ENCODE results near the gene HNRNPA1.
"Not testable (repeated sequence)": the region's sequence is repeated elsewhere in the genome, so short reads cannot be mapped to it uniquely, and the experiment has no call there.

Gene HNRNPA1

GRCh38 chr12:54280468-54281260, at the start of gene HNRNPA1:
TSS of gene HNRNPA1 (plus strand) at chr12:54280726. CDS start at chr12:54280808, 82 bp downstream.
- peak; percentile 90 to 100 for DNase-seq

DNA sequence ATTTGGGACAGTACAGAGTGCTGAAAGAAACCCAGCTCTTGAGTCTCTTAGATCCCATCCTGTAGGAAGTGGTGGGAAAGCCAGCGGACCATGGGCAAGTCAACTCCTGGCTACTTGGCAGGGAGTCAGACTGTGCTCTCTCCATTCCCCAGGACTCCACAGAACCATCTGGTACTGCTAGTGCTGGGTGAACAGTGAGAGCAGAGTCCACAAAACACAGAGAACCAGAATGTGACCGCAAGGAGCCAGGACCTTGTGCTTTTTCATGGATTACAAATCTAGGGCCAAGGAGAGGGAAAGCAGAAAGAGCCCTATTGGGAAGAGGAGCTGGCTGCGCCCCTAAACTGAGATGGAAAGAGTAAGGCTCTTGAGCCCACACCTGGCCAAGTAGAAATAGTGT, 49.3 kb upstream of the HNRNPA1 start:
- DNase-seq, result not testable (repeated sequence)

DNA sequence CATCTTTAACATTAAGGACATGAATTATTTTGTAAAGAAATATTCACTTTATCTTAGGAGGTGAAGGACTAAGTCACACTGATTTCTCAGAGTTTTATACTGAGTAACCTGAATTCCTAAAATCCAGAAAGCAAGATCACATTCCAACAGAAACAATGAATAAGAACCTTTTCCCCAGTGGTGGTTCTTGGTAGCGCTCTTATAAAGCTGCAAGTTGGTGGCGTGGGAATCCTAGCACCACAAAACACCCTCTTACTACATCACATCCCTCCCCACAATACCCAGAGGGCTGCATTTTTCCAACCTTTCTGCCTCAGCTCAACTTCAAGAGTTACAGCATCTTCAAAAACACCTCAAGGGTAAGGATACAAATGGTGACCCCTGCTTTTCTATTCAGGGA, 47.7 kb upstream of the HNRNPA1 start:
- DNase-seq, result no peak

- DNase-seq, result no peak
These were observed 42.0 kb upstream of the HNRNPA1 start for GRCh38 chr12:54238531-54238930.

DNA sequence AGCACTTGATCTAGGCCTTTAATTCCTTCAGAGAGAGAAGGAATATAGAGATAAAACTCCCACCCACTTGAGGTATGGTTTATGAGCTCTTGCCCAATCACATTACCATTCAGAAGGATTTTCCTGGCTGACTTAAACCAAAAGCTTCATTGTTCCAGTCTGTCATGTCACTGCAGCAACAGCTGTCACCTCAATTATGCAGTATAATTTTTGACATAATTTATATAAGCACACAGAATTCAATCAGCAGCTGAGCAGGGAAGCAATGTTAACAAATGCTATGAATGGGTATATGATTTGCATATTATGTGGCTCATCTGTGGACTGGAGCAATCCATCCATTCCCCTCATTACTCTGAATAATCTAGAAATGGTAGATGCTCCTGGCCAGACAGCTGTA, 40.9 kb upstream of the HNRNPA1 start:
- no peak for DNase-seq

DNA sequence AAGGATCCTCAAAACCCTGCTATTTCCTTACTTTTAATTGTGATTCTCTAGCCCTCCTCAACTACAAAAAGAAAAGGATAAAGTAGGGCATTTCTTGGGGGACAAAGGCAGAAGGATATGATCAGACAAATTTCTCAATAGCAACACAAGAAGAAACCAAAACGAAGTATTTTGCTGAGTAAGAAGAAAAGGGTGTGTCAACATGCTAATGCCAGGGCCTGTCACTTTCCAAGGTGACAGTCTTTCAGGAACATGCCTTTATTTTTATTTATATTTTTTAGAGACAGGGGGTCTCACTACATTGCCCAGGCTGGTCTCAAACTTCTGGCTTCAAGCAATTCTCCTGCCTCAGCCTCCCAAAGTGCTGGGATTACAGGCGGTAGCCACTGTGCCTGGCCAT, 40.4 kb upstream of the HNRNPA1 start:
- DNase-seq, result no peak

DNA sequence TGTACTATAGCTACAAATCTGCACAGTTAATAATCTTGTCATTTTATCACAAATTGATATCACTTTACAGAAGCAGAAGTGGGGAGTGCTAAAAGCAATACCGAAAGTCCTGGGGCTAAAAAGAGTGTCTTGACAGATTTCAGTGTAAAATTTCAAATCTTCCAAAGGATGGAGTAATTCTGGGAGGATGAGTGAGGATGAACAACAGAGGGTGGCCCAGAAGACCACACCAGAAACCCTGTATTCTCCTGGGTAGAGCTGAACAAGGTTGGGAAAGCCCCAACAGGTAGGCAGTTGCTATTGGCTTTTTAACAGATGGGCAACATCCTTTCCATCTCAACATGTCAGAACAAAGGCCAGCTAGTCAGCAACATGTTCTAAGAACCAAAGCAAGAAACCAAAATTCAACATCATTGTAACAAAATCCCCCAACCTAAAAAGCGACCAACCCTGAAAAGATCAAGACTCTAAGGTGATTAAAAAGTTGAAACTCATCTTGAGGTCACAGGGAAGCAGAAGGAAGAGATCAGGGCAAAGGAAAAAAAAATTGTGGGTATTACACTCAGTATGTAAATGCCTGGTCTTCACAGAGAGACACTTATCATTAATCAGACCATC, 39.4 kb upstream of the HNRNPA1 start:
- no peak for DNase-seq

GRCh38 chr12:54246011-54246641, 34.4 kb upstream of the HNRNPA1 start:
- DNase-seq, result no peak

DNA sequence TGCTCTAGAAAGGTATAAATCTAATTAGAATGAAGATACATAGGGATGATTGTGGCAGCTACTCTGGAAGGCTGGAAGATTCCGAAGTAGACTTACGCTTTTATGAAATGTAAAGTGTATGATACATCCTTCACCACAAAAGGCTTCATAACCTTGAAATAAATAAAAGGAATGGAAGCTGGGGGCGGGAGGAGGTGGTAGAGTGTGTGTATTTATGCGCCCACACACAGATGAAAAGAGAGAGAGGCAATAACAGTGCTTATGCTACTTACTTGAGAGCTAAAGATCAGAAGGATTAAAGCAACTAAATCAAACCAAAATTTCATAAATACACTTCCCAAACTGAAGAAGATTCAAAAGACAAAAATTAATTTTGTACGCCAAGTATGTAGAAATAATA, 31.0 kb upstream of the HNRNPA1 start:
- no peak for DNase-seq

GRCh38 chr12:54251667-54252284, 28.8 kb upstream of the HNRNPA1 start:
- DNase-seq, result peak in 1 of 2 donors; percentile 38

DNA sequence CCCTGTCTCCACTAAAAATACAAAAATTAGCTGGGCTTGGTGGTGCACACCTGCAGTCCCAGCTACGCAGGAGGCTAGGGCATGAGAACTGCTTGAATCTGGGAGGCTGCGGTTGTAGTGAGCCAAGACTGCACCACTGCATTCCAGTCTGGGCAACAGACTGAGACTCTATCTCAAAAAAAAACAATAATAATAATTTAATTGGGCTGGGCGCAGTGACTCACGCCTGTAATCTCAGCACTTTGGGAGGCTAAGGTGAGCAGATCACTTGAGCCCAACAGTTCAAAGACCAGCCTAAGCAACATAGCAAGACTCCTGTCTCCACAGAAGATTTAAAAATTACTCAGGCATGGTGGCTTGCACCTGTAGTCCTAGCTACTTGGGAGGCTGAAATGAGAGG, 27.3 kb upstream of the HNRNPA1 start:
- DNase-seq, result no peak

GRCh38 chr12:54257332-54257731, 23.2 kb upstream of the HNRNPA1 start:
- no peak for DNase-seq

- DNase-seq, result no peak
These were observed 22.3 kb upstream of the HNRNPA1 start for GRCh38 chr12:54258201-54258681.

DNA sequence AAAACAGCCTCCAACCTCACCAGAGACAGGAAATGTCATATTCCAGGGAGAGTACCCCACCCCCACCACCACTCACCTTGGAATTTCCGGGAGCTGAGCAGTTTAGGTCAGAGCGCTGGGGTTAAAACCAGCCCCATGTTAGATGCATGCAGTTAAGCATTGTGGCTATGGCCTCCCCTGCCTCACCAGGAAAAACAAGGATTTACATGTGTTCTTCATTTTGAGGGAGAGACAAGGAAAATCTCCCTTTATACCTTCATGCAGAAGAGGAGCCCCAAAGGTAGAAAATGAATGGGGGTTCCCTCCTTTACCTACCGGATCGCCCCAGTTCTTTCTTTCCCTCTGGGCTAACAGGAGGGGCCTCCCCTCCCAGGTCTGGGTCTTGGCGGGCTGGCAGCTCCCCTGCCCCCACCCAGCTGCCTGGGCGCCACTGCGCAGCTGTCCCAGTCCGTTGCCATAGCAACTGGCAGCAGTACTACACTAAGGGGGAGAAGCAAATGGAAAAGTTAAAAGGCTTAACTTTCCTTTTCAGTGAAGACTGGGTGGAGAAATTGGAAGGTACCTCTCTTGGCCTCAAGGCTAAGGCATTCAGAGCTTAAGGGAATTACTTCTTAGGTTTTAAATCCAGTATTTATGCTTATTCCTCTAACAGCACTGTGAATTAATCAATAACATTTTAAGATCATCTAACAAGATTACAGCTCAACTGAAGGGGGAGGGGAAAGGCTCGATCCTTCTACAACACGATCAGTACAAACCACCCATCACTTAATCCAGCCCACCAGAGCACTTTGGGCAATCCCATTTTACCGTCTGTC, 21.1 kb upstream of the HNRNPA1 start:
- DNase-seq, result peak in 1 of 2 donors; percentile 28

GRCh38 chr12:54261815-54262402, 18.6 kb upstream of the HNRNPA1 start:
- DNase-seq, result no peak

DNA sequence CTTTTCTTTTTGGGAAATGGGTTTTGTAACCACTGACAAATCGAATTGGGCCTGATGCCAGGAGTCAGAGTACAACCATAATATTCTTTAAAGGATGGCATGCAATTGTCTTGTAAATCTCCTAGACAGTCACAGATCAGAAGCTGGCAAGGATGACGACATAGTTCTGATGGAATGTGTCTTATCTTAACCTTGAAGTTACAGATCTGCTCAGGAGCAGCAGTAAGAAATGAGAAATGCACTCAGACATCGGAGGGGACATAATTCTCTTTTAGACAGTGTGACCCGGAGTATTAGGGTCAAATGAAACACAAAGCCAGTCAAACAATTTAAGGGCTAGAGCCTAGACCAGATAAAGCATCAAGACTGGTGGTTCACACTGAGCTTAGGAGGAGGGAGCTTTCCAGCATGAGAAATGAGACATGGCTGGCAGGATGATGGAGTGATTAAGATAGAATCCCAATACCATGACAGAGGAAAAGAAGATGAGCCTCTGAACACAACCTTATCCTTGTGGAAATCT, 18.1 kb upstream of the HNRNPA1 start:
- DNase-seq, result no peak

DNA sequence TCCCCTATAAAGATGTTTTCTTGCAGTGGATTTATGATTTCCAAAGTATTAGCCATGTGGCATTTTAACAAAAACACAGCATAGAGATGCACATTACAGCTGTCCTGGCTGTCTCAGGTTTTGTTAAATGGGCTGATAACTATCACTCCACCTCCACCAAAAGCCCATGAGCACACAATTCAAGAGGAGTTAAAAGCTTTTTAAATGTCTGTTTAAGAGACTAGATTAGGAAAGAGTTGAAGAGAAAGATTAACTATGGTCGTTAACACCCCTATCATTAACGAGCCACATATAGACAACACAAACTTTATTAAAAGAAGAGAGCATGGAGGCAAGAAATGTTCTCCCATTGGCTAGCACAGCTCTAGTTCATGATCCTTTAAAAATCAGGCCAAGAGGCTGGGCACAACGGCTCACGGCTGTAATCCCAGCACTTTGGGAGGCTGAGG, 15.1 kb upstream of the HNRNPA1 start:
- DNase-seq, result no peak

DNA sequence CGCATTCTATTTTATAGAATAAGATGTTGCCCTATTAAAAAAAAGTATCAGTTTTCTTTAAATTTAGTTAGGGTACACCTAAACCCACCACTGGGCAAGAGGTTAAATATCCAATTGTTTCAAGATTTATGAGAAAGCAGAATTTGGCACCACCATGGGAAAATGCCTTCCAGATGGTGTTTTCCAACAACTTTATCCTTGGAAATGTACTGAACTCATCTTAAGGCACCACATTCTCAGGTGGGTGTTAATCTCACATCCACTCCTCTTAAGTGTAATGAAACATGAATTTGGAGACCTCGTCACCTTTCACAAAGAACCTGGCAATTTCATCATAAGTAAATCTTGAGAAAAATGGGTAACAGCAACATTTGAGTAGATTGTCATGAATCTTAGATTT, 13.7 kb upstream of the HNRNPA1 start:
- no peak for DNase-seq

DNA sequence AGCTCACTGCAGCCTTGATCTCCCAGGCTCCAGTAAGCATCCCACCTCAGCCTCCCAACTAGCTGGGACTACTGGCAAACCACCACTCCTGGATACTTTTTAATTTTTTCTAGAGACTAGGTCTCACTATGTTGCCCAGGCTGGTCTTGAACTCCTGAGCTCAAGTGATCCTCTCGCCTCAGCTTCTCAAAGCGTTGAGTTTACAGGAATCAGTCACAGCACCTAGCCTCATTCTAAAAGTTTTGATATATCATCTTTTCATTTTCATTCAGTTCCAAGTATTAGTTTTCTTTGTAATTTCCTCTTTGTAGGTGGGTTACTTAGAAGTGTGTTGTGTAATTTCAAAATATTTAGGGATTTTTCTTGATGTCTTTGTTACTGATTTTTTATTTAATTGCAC, 10.2 kb upstream of the HNRNPA1 start:
- DNase-seq, result no peak

DNA sequence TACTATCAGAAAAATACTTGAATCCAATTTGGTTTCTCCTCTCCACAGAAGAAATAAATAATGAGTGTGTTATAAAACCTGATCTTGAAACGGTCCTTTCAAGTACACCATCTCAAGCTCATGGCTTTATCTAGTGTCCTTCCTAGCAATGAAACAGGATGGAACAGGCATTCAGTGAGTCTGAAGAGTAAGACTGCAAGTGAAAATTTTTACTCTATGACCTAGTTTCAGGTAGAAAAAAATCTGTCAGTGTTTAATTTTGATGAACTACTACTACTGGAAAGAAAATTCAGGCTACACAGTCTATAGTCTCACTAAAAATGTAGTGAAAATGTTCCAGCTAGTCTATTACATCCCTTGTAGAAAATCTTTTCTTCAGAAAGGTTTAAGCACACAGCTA, 8.3 kb upstream of the HNRNPA1 start:
- no peak for DNase-seq

DNA sequence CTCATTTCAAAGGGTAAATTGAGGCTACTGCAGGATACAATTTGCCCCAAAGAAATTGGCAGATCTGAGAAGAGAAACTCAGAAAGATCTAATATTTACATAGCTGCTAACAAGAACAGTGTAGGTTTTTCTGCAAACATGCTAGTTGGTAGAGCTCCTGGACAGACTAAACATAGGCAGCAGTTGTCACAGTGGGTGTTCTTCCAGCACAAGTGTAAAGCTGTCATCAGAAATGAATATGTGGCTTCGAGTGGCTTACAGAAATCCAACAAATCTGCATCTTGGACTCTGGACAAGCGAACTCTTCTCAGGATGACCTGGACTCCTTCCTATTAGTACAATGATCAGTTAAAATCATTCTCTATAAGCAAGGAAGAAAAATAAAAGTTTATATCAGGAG, 6.5 kb upstream of the HNRNPA1 start:
- no peak for DNase-seq

GRCh38 chr12:54276368-54276767, 4.2 kb upstream of the HNRNPA1 start:
- no peak for DNase-seq
